Activated naive CD4-positive, alpha-beta T cell treated with anti-CD3 and anti-CD28 coated beads, Interleukin-2, amount 10 ng/mL, durations not matched to agents 5 hours and 36 hours (primary cell): ENCODE data around the gene CHURC1. TPM values are rescaled to one million over a fixed set of nuclear protein-coding genes. Genes with fewer than 3 reads are reported as not detected.

Experiments used
- total RNA-seq, 2 experiments: library from RNA; stranded (reverse); gene quantifications; one replicate each; pipeline ENCODE4 v1.2.3, GENCODE V29; 2021

CHURC1 gene
- 10 to 100 TPM; 87.0 to 91.7 TPM for total RNA-seq

DNA sequence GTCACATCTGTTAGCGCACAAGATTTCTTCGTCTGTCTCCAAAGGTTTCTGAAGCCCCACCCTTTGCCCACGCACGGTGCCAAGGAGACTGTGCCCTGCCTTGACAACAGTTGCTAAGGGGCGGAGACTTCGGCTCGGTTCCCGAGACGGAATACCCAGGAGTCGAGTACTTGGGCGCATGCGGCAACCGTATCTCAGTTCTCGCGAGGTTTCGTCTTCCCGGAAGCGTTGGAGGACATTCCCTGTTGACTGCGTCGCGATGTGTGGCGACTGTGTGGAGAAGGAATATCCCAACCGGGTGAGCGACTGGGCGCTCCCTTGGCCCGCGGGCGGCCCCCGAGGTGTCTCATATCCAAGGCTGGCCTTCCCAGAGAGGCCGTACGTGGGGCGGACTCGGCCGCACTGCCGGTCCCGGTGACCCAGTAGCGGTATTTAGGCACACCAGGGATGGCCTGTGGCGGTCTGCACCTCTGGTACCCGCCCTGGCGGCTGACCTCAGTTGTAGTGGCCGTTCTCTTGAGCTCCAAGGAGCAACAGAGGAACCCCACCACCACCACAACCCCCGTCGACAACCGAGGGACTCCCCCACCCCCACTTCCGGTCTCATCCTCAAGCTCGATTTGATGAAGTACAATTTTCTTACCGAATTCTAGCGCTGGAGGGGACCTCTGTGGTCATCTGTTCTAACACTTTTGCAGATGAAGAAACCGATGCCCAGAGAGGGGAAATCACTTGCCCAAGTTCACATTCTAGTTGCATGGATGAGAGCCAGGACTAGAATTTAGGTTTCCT, at the start of gene CHURC1:
Gene CHURC1, plus strand, starts transcription at position 219 of the 792 bp plus-strand sequence. Its CDS starts 41 bp downstream, at position 260.

DNA sequence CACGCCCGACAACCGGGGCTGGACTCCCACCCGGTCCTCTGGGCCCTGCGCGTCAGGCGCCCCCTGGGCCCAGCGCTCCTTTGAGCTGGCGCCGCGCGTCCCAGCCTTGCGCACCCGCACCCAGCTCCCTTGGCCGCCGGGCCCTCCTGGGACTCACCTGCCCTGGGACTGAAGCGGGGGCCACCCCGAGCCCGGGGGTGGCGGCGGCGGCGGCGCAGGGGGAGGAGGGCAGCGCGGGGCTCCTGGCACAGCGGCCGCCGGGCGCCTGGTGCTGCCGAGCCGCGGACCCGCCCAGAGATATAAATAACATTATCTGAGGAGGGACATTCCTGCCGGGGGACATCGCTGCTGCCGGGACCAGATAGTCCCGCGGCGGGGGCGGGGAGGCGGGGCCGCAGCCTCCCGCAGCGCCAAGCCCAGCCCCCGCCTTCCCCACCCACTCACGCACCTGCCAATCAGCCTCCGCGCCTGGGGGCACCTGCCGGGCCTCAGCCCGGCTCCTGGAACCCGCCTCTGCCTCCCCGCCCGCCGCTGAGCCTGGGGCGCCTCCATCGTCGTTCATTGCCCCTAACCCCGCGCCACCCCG, 34.5 kb upstream of the CHURC1 start, which contains the start of gene SPTB:
Gene SPTB, minus strand, starts transcription at position 273 of the 586 bp plus-strand sequence. CDS start 56,813 bp downstream, outside the sequence.

DNA sequence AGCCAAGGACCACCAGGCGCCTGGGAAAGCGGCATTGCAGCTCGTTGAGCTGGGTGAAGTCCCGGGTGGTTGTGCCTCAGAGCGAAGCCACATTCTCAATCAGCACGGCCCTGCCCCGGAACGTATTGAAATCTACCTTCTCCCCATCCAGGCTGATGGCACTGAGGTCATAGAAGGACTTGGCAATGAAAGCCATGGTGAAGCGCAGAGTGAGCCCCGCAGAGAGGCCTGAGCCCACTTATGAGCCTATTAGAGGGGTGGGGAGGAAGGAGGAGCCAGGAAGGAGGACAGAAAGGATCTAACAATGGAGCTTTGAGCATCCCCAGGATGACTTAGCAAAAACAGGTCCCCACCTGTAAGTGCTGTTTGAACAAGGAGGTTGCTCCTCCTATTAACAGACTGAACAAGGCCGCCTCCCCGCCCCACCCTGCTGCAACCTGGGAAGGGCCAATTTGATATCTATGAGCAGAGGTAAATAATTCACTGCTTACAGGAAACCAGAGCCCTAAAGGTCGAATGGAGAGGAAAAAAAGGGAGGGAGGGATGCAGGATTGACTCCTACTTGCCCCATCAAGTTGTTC, 28.4 kb downstream of the CHURC1 start, which contains the start of gene GPX2:
Gene GPX2, minus strand, starts transcription at position 215 of the 581 bp plus-strand sequence. Its CDS starts 19 bp downstream, at position 196.

DNA sequence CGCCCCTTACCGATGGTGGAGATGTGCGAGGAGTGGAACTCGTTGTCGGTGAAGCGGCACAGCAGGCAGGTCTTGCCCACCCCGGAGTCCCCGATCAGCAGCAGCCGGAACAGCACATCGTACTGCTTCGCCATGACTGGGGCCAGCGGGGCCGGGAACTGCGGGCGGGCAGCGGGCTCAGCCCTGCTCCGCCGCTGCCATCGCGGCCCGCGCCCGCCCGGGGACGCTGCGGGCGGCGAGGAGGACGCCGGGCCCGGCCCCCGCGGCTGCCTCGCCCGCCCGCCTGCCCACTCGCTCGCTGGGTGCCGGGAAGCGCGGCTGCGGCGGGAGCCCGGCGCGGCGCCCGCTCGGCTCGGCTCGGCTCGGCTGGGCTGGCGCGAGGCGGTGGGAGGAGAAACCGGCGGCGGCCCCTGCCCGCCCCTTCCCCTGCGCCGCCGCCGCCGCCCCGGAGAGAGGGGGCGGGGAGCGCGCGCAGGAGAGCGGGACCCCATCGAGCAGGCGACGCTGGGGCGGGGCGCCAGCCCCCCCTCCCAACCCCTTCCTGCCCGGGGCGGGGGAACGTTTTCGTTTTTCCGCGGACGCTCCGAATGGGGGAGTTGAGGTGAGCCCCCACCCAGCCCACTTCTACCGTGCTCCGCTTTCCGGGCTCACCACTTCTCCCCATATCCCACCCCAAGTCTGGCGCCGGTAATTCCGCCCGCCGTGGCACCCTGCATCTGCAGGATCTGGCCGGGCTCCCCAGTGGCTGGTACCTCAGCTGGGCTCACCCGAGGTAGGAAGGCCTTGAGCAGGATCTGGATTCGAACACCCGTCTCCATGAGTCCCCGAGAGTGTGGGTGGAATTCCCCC, 57.9 kb downstream of the CHURC1 start, which contains the start of gene RAB15:
Gene RAB15, minus strand, starts transcription at position 394 of the 849 bp plus-strand sequence. Its CDS starts 260 bp downstream, at position 134.

Other genes starting within 250 kb of the CHURC1 start
- 10 to 100 TPM; 31.1 to 36.1 TPM for gene PLEKHG3, start 210.0 kb upstream of the CHURC1 start, total RNA-seq
- under 1 TPM in 1 of 2 experiments, not detected in 1; 0.05 TPM for gene SPTB, start 34.5 kb upstream of the CHURC1 start, total RNA-seq
- not detected for gene GPX2, start 28.3 kb downstream of the CHURC1 start, total RNA-seq
- 1 to 10 TPM; 5.7 to 6.6 TPM for gene RAB15, start 57.9 kb downstream of the CHURC1 start, total RNA-seq
- 10 to 100 TPM; 15.5 to 17.8 TPM for gene FNTB, start 72.4 kb downstream of the CHURC1 start, total RNA-seq
- 100 to 1,000 TPM; 161 to 176 TPM for gene MAX, start 188.1 kb downstream of the CHURC1 start, total RNA-seq